ENCODE results near the gene SLC8B1. TPM values are rescaled to one million over a fixed set of nuclear protein-coding genes. Genes with fewer than 3 reads are reported as not detected.

SLC8B1 gene
- total and polyA plus RNA-seq, 9 of the 15 experiments (the other 6 are each of a cell fraction or from before 2014, with no cell fraction given), result 0.86 to 34.1 (median 18.5) TPM

- TF ChIP-seq IRF1 (CRISPR knock-in tag; IDR thresholded peaks at IDR 0.05; ENCODE audit: borderline replicate concordance) (no peak), ZNF57 (CRISPR knock-in tag; IDR thresholded peaks at IDR 0.05) (no peak), ZNF23 (CRISPR knock-in tag; IDR thresholded peaks at IDR 0.05) (no peak), KHSRP (IDR thresholded peaks at IDR 0.05) (no peak), RBFOX2 (IDR thresholded peaks at IDR 0.05; ENCODE audit: low read depth, low read length) (no peak), DPF2 (IDR thresholded peaks at IDR 0.05) (peak; percentile 81), E4F1 (CRISPR knock-in tag; IDR thresholded peaks at IDR 0.05; ENCODE audit: borderline replicate concordance) (no peak), ZNF764 (CRISPR knock-in tag; IDR thresholded peaks at IDR 0.05; ENCODE audit: low read depth) (no peak), MBD1 (CRISPR knock-in tag; IDR thresholded peaks at IDR 0.05) (no peak), PKNOX1 (IDR thresholded peaks at IDR 0.05) (peak; percentile 89), CCAR2 (IDR thresholded peaks at IDR 0.05; ENCODE audit: low read depth, low read length) (no peak), FOSL1 (tag; conservative IDR thresholded peaks at IDR 0.05) (peak; percentile 92), ZNF740 (CRISPR knock-in tag; IDR thresholded peaks at IDR 0.05) (peak; percentile 38; the same call in 1 of the 2 replicates), ZNF740 (tag; IDR thresholded peaks at IDR 0.05) (no peak), EGR1 (conservative IDR thresholded peaks at IDR 0.05) (peak; percentile 78), CCNT2 (IDR thresholded peaks at IDR 0.05; ENCODE audit: borderline replicate concordance, extremely low read depth, insufficient read length, low read depth, low read length) (no peak), ZNF449 (CRISPR knock-in tag; IDR thresholded peaks at IDR 0.05) (no peak), CBX8 (IDR thresholded peaks at IDR 0.05; ENCODE audit: borderline replicate concordance, extremely low read depth, low read depth, low read length, poor library complexity, severe bottlenecking) (no peak), BRD4 (IDR thresholded peaks at IDR 0.05) (no peak), U2AF1 (optimal IDR thresholded peaks at IDR 0.05; ENCODE audit: low read depth, low read length) (no peak), TBL1XR1 (IDR thresholded peaks at IDR 0.05; ENCODE audit: low read length in 2 of 2) (no peak)
Observed at GRCh38 chr12:113314121-113314529, 20.8 kb downstream of the SLC8B1 start (continued).

All from K562 (cell line).